Measurements from ENCODE around the gene LSM14B.

LSM14B gene

GRCh38 chr20:62160876-62161275 lies 38.6 kb downstream of the LSM14B start:
- no peaks in the 10 kb centered on the region for H3K9me3 ChIP-seq (ENCODE audit: low read length)
- H3F3A ChIP-seq (ENCODE audit: insufficient read depth, low read length), result no peaks in the 10 kb centered on the region
- no peaks in the 10 kb centered on the region for H4K20me1 ChIP-seq (ENCODE audit: insufficient read depth, low read length)
- H3K4me3 ChIP-seq (ENCODE audit: low read depth, low read length, poor library complexity, severe bottlenecking), result no peak overlapping the region
- H3K9me2 ChIP-seq (ENCODE audit: low read depth, low read length), result no peaks in the 10 kb centered on the region
- H3K4me1 ChIP-seq (ENCODE audit: insufficient read depth, low read length, severe bottlenecking), result peaks cover 3% of the 10 kb centered on the region
- H3K79me2 ChIP-seq (ENCODE audit: insufficient read depth, low read length), result no peaks in the 10 kb centered on the region
- H3K27ac ChIP-seq (ENCODE audit: low read depth, low read length, poor library complexity, severe bottlenecking), result no peak overlapping the region
- H3K36me3 ChIP-seq (ENCODE audit: insufficient read depth, low read length), result peaks cover 3% of the 10 kb centered on the region; the same call in 1 of the 2 replicates
- no peaks in the 10 kb centered on the region for H3K27me3 ChIP-seq (ENCODE audit: insufficient read depth, low read length)
- no peak overlapping the region for H2AFZ ChIP-seq (ENCODE audit: low read length)
- H3K4me2 ChIP-seq (ENCODE audit: low read length), result no peak overlapping the region
- TF ChIP-seq CTCF (IDR thresholded peaks at IDR 0.05; ENCODE audit: low read length) (no peak), EZH2 (IDR thresholded peaks at IDR 0.05; ENCODE audit: borderline replicate concordance, low read length) (no peak)
- no peak overlapping the region for H3K9ac ChIP-seq (ENCODE audit: low read length)

- Histone ChIP-seq H2AFZ (ENCODE audit: low read length) (no peak overlapping the region), H3K9me3 (ENCODE audit: low read length) (no peaks in the 10 kb centered on the region), H3K27ac (ENCODE audit: low read depth, low read length, poor library complexity, severe bottlenecking) (no peak overlapping the region), H3K4me2 (ENCODE audit: low read length) (no peak overlapping the region), H3K9ac (ENCODE audit: low read length) (no peak overlapping the region), H3K9me2 (ENCODE audit: low read depth, low read length) (no peaks in the 10 kb centered on the region), H3K27me3 (ENCODE audit: insufficient read depth, low read length) (no peaks in the 10 kb centered on the region), H3F3A (ENCODE audit: insufficient read depth, low read length) (no peaks in the 10 kb centered on the region), H3K79me2 (ENCODE audit: insufficient read depth, low read length) (no peaks in the 10 kb centered on the region), H3K36me3 (ENCODE audit: insufficient read depth, low read length) (peaks cover 3% of the 10 kb centered on the region; the same call in 1 of the 2 replicates), H3K4me1 (ENCODE audit: insufficient read depth, low read length, severe bottlenecking) (peaks cover 3% of the 10 kb centered on the region), H3K4me3 (ENCODE audit: low read depth, low read length, poor library complexity, severe bottlenecking) (no peak overlapping the region), H4K20me1 (ENCODE audit: insufficient read depth, low read length) (no peaks in the 10 kb centered on the region)
- no peak for TF ChIP-seq CTCF (IDR thresholded peaks at IDR 0.05; ENCODE audit: low read length)
- TF ChIP-seq EZH2 (IDR thresholded peaks at IDR 0.05; ENCODE audit: borderline replicate concordance, low read length), result no peak
Observed at GRCh38 chr20:62161347-62161746, 39.1 kb downstream of the LSM14B start.

DNA sequence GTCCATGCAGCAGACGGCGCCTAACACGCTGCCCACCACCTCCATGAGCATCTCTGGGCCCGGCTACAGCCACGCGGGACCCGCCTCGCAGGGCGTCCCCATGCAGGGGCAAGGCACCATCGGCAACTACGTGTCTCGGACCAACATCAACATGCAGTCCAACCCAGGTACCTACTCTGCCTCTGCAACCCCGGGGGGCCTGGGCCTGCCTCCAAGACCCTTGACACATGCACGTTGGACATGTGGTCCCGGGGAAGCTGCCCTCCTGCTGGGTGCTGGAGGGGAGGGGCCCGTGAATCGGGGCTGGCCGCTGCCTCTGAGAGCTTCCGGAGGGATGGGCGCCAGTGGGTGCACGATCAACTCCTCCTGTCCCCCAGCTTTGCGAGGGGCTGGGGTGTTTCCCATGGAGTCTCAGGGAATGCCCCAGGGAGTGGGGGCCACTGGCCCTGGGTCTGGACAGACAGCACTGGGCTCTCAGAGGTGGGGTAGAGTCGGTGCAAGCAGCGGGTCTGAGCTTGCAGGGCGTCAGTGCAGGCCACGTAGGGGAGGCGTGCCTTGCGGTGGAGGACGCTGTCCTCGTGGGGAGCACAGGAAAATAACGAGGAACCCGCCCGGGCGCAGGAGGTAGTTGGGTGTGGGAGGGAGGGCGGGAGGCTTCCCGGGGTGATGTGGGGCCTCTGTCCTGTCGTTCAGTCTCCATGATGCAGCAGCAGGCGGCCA lies 40.6 kb downstream of the LSM14B start:
- Histone ChIP-seq H3K9ac (ENCODE audit: low read length) (no peak overlapping the region), H2AFZ (ENCODE audit: low read length) (no peak overlapping the region), H3K4me1 (ENCODE audit: insufficient read depth, low read length, severe bottlenecking) (no peaks in the 10 kb centered on the region), H4K20me1 (ENCODE audit: insufficient read depth, low read length) (no peaks in the 10 kb centered on the region), H3K9me2 (ENCODE audit: low read depth, low read length) (no peaks in the 10 kb centered on the region), H3K4me3 (ENCODE audit: low read depth, low read length, poor library complexity, severe bottlenecking) (no peak overlapping the region), H3K9me3 (ENCODE audit: low read length) (no peaks in the 10 kb centered on the region), H3F3A (ENCODE audit: insufficient read depth, low read length) (no peaks in the 10 kb centered on the region), H3K79me2 (ENCODE audit: insufficient read depth, low read length) (no peaks in the 10 kb centered on the region), H3K4me2 (ENCODE audit: low read length) (no peak overlapping the region), H3K36me3 (ENCODE audit: insufficient read depth, low read length) (peaks cover 3% of the 10 kb centered on the region; the same call in 1 of the 2 replicates), H3K27ac (ENCODE audit: low read depth, low read length, poor library complexity, severe bottlenecking) (no peak overlapping the region), H3K27me3 (ENCODE audit: insufficient read depth, low read length) (no peaks in the 10 kb centered on the region)
- TF ChIP-seq CTCF (IDR thresholded peaks at IDR 0.05; ENCODE audit: low read length) (no peak), EZH2 (IDR thresholded peaks at IDR 0.05; ENCODE audit: borderline replicate concordance, low read length) (no peak)

Measured in OCI-LY1 (cell line).